ENCODE results near the gene RELT. TPM values are rescaled to one million over a fixed set of nuclear protein-coding genes. Genes with fewer than 3 reads are reported as not detected.

Gene RELT
- total RNA-seq, 1 experiment from 2014 or later: 7.8 TPM

DNA sequence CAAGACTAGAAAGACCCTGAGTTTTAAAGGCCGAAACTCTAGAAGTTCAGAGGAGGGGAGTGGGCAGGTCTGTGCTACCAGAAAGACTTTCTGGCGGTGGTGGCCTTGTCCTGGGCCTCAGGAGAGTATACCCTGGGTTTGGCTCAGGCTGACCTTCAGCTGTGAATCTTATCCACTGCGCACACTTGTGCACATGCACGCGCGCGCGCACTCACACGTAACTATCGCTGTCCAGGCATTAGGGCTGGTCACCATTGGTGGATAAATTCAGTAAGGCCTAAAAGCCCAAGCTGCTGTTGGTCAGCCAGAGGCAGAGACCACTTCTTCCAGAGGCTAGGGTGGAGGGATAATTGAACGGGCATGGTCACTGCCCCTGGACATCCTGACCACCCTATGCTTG lies 43.0 kb upstream of the RELT start:
- H2AFZ ChIP-seq: no peak overlapping the region
- ChIA-PET CTCF (interaction anchor here (3.5 kb wide), 1 partner anchor 25 kb away, joined by 56 read pairs; the partner anchor contains the start of gene ARHGEF17), POLR2A (ENCODE audit: unreplicated experiment) (interaction anchor here (0.7 to 0.8 kb wide), 2 partner anchors 499 to 1161 kb away, joined by 5 to 7 read pairs; no protein-coding TSS in a partner anchor)
- peaks cover 20% of the 10 kb centered on the region for H3K4me1 ChIP-seq (replicated peaks; ENCODE audit: insufficient read depth)
- DNase-seq: no peak
- H3K4me2 ChIP-seq: no peak overlapping the region
- TF ChIP-seq EZH2 (IDR thresholded peaks at IDR 0.05; ENCODE audit: low read depth): no peak
- TF ChIP-seq, protein P1, sequence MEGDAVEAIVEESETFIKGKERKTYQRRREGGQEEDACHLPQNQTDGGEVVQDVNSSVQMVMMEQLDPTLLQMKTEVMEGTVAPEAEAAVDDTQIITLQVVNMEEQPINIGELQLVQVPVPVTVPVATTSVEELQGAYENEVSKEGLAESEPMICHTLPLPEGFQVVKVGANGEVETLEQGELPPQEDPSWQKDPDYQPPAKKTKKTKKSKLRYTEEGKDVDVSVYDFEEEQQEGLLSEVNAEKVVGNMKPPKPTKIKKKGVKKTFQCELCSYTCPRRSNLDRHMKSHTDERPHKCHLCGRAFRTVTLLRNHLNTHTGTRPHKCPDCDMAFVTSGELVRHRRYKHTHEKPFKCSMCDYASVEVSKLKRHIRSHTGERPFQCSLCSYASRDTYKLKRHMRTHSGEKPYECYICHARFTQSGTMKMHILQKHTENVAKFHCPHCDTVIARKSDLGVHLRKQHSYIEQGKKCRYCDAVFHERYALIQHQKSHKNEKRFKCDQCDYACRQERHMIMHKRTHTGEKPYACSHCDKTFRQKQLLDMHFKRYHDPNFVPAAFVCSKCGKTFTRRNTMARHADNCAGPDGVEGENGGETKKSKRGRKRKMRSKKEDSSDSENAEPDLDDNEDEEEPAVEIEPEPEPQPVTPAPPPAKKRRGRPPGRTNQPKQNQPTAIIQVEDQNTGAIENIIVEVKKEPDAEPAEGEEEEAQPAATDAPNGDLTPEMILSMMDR (conservative IDR thresholded peaks at IDR 0.05): no peak
- no peaks in the 10 kb centered on the region; the same call in 1 of the 2 replicates for H4K20me1 ChIP-seq (ENCODE audit: insufficient read depth)
- H3K27me3 ChIP-seq (ENCODE audit: insufficient read depth, low read depth): no peaks in the 10 kb centered on the region
- intact Hi-C loops (cut with micrococcal nuclease; ENCODE audit: unreplicated experiment): no loop called here
- no peaks in the 10 kb centered on the region for H3K79me2 ChIP-seq (ENCODE audit: low read depth)
- H3K9me2 ChIP-seq (ENCODE audit: insufficient read depth): no peaks in the 10 kb centered on the region
- no TSS peak for BruUV-seq (replicated peaks)
- H3K4me3 ChIP-seq: no peak overlapping the region
- no peaks in the 10 kb centered on the region for H3K36me3 ChIP-seq (ENCODE audit: low read depth)
- H3F3A ChIP-seq (ENCODE audit: insufficient read depth, low read depth): peaks cover 20% of the 10 kb centered on the region; the same call in 1 of the 2 replicates
- no peak overlapping the region for H3K27ac ChIP-seq
- no peaks in the 10 kb centered on the region for H3K9me3 ChIP-seq (ENCODE audit: insufficient read depth, low read depth)

DNA sequence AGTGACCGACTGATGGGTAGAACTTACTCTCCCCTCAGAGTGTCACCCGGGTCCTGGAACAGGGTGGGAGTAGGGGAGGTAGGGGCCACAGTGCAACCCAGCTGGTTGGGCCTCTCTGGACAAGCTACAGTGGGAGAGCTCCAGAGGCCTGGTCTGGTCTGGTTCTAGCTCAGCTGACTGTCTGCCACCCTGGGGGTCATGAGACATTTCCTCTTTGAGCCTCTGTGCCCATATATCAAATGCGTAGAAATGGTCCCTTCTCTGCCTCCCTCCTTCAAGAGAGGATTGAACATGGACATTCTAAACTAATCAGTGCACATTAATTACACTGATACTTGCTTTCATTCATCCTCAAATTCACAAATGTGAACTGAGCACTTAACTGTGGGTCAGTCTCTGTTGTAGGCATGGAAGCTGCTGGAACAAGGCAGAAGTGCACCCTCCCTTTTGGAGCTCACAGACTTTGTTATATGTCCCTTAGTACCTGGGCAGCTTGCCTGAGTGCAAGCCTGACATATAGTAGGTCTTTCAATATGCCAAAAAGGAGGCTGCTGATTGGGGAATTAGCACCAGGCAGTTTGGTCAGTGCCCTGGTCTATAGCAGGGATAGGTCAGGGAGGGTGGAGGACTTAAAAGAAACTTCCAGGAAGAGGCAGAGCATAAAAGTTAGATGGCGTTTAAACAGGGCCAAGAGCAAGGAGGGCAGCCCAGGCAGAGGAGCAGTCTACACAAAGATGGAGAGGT lies 42.4 kb upstream of the RELT start:
- ChIA-PET POLR2A (ENCODE audit: unreplicated experiment) (interaction anchor here (0.5 to 0.7 kb wide), 3 partner anchors 24 to 1161 kb away, joined by 4 to 11 read pairs (median 5); no protein-coding TSS in a partner anchor), CTCF (interaction anchor here (0.6 to 3.5 kb wide), 3 partner anchors 18 to 90 kb away, joined by 3 to 56 read pairs (median 10); partner anchors contain the start of gene ARHGEF17)
- Histone ChIP-seq H3K9me3 (ENCODE audit: insufficient read depth, low read depth) (no peaks in the 10 kb centered on the region), H3F3A (ENCODE audit: insufficient read depth, low read depth) (peaks cover 20% of the 10 kb centered on the region; the same call in 1 of the 2 replicates), H4K20me1 (ENCODE audit: insufficient read depth) (no peaks in the 10 kb centered on the region; the same call in none of the 2 replicates), H3K36me3 (ENCODE audit: low read depth) (no peaks in the 10 kb centered on the region), H3K27ac (no peak overlapping the region), H3K9me2 (ENCODE audit: insufficient read depth) (no peaks in the 10 kb centered on the region), H3K27me3 (ENCODE audit: insufficient read depth, low read depth) (no peaks in the 10 kb centered on the region), H3K4me1 (replicated peaks; ENCODE audit: insufficient read depth) (peaks cover 20% of the 10 kb centered on the region), H3K4me3 (no peak overlapping the region), H2AFZ (no peak overlapping the region), H3K4me2 (peak overlapping the region; percentile 37), H3K79me2 (ENCODE audit: low read depth) (no peaks in the 10 kb centered on the region)
- intact Hi-C loops (cut with micrococcal nuclease; ENCODE audit: unreplicated experiment): loop anchor here (2.0 kb wide), 2 partner anchors 45 to 91 kb away; no protein-coding TSS in a partner anchor
- TF ChIP-seq, protein P1 (conservative IDR thresholded peaks at IDR 0.05): no peak
- TF ChIP-seq EZH2 (IDR thresholded peaks at IDR 0.05; ENCODE audit: low read depth): no peak
- no peak for DNase-seq
- BruUV-seq (replicated peaks): no TSS peak

DNA sequence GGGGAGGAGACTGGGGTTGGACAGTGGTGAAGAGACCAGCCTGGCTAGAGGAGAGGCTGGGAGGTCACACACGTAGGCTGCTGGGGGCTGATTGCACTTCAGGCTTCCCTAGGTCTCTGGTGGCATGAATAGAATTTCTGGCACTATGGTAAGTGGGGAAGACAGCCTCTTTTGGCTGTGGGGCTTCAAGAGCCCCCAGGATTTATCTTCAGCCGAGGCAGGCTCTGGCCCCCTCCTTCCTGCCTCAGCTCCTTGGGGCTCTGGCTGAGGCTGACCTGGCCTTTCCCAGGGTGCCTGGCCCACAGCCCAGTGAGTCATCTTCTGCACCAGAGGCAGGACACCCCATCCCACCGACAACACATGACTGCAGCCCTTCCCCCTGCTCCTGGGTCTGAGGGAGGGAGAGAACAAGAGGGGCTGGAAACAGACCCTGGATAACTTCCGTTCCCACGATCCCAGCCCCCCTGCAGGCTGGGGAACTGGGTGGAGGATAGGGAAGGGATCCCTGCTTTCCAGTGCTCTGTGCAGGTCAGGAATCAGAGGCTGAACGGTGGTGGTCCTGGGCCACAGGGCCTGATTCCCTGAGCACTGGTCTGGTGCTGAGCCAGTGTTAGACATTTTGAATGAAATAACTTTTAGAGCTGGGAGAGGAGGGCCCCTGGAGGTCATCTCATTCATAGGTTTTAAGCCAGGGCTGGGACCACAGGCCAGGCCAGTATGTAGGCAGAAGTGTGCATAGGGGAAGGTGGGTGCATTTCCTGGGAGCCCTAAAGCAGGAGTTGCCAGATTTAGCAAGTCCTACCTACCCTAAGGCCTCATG lies 41.6 kb upstream of the RELT start:
- no peak overlapping the region for H3K4me3 ChIP-seq
- H3K27ac ChIP-seq: no peak overlapping the region
- POLR2A ChIA-PET (ENCODE audit: unreplicated experiment): interaction anchor here (0.5 kb wide), 1 partner anchor 25 kb away, joined by 4 read pairs; no protein-coding TSS in a partner anchor
- no peaks in the 10 kb centered on the region; the same call in none of the 2 replicates for H4K20me1 ChIP-seq (ENCODE audit: insufficient read depth)
- H3K9me2 ChIP-seq (ENCODE audit: insufficient read depth): no peaks in the 10 kb centered on the region
- TF ChIP-seq, protein P1 (conservative IDR thresholded peaks at IDR 0.05): no peak
- no peak for TF ChIP-seq EZH2 (IDR thresholded peaks at IDR 0.05; ENCODE audit: low read depth)
- H3K79me2 ChIP-seq (ENCODE audit: low read depth): no peaks in the 10 kb centered on the region
- no peaks in the 10 kb centered on the region for H3K9me3 ChIP-seq (ENCODE audit: insufficient read depth, low read depth)
- H3K36me3 ChIP-seq (ENCODE audit: low read depth): no peaks in the 10 kb centered on the region
- H2AFZ ChIP-seq: no peak overlapping the region
- CTCF ChIA-PET: interaction anchor here (0.6 to 3.5 kb wide), 16 partner anchors 9 to 789 kb away, joined by 3 to 56 read pairs (median 7); partner anchors contain the start of genes ARHGEF17 and P2RY6
- H3K4me2 ChIP-seq: peak overlapping the region; percentile 37
- H3K27me3 ChIP-seq (ENCODE audit: insufficient read depth, low read depth): no peaks in the 10 kb centered on the region
- BruUV-seq (replicated peaks): no TSS peak
- intact Hi-C loops (cut with micrococcal nuclease; ENCODE audit: unreplicated experiment): loop anchor here (1.0 to 5.0 kb wide), 7 partner anchors 27 to 747 kb away; no protein-coding TSS in a partner anchor
- peak; percentile 60 to 80 for DNase-seq
- peaks cover 17% of the 10 kb centered on the region; the same call in 1 of the 2 replicates for H3F3A ChIP-seq (ENCODE audit: insufficient read depth, low read depth)
- peaks cover 20% of the 10 kb centered on the region for H3K4me1 ChIP-seq (replicated peaks; ENCODE audit: insufficient read depth)
